Measurements from ENCODE around the gene PELI2. TPM values are rescaled to one million over a fixed set of nuclear protein-coding genes. Genes with fewer than 3 reads are reported as not detected.

Gene PELI2
- total RNA-seq: 9.5 and 14.9 TPM in 2 replicates

GRCh38 chr14:56117765-56118610 is at the start of gene PELI2:
Gene PELI2, plus strand, starts transcription at chr14:56118411. Its CDS starts 250 bp downstream, at chr14:56118661.

